GM23338 (cell line): ENCODE results near the gene FBXO17. TPM values are rescaled to one million over a fixed set of nuclear protein-coding genes. Genes with fewer than 3 reads are reported as not detected.

ENCODE experiments used
- ATAC-seq: fragments of 200-7000 bp; cut with Tn5 transposase; 3 replicates; pipeline ENCODE4 v1.9.1; 2020
- DNase-seq: peaks from one replicate; pipeline ENCODE4 v3.0.0-alpha.2; 2015; ENCODE audit warnings: low spot score
- H2AFZ ChIP-seq: fragments of 200-600 bp; sonication (generic); 2 replicates; pipeline ENCODE4 v1.8.0; 2016; ENCODE audit warnings: antibody characterized with exemption, mild to moderate bottlenecking, moderate library complexity
- H3F3A ChIP-seq: fragments of 200-600 bp; sonication (generic); replicated peaks from 2 replicates; pipeline ENCODE4 v1.8.0; 2017; ENCODE audit warnings: antibody characterized with exemption, mixed run types, low read depth
- H3K27ac ChIP-seq: fragments of 200-600 bp; sonication (generic); 2 replicates; pipeline ENCODE4 v1.6.1; 2016; ENCODE audit warnings: low read depth
- H3K27me3 ChIP-seq: fragments of 200-600 bp; sonication (generic); 2 replicates; pipeline ENCODE4 v1.8.0; 2016; ENCODE audit warnings: mild to moderate bottlenecking, mixed run types, moderate library complexity; ENCODE audit not compliant: insufficient read depth
- H3K36me3 ChIP-seq: fragments of 200-600 bp; sonication (generic); 2 replicates; pipeline ENCODE4 v1.8.0; 2016; ENCODE audit warnings: mild to moderate bottlenecking; ENCODE audit not compliant: insufficient read depth
- H3K4me1 ChIP-seq: fragments of 200-600 bp; sonication (generic); 2 replicates; pipeline ENCODE4 v1.8.0; 2016; ENCODE audit warnings: mild to moderate bottlenecking, moderate library complexity; ENCODE audit not compliant: insufficient read depth
- H3K4me2 ChIP-seq: fragments of 200-600 bp; sonication (generic); 2 replicates; pipeline ENCODE4 v1.7.1; 2017; ENCODE audit warnings: mixed run types
- H3K4me3 ChIP-seq: fragments of 200-600 bp; sonication (generic); 2 replicates; pipeline ENCODE4 v1.6.1; 2016; ENCODE audit warnings: mixed run types
- H3K79me2 ChIP-seq: fragments of 200-600 bp; sonication (generic); replicated peaks from 2 replicates; pipeline ENCODE4 v1.8.0; 2017; ENCODE audit warnings: mild to moderate bottlenecking; ENCODE audit not compliant: insufficient read depth
- H3K9me2 ChIP-seq: fragments of 200-600 bp; sonication (generic); 2 replicates; pipeline ENCODE4 v1.8.0; 2017; ENCODE audit not compliant: insufficient read depth
- H4K20me1 ChIP-seq: fragments of 200-600 bp; sonication (generic); replicated peaks from 2 replicates; pipeline ENCODE4 v1.8.0; 2017; ENCODE audit warnings: mild to moderate bottlenecking; ENCODE audit not compliant: insufficient read depth
- H3K27ac Mint-ChIP-seq: 2 replicates; pipeline ENCODE4 v1.8.0; 2020; ENCODE audit warnings: inconsistent platforms, mild to moderate bottlenecking, moderate library complexity, mixed read lengths
- H3K27me3 Mint-ChIP-seq: 3 replicates; pipeline ENCODE4 v1.8.0; 2022; ENCODE audit warnings: low read depth, mild to moderate bottlenecking, moderate library complexity, mixed read lengths, inconsistent platforms; ENCODE audit not compliant: insufficient read depth, poor library complexity
- H3K36me3 Mint-ChIP-seq: 3 replicates; pipeline ENCODE4 v1.8.0; 2021; ENCODE audit warnings: low read depth, mild to moderate bottlenecking, inconsistent platforms, moderate library complexity, mixed read lengths
- H3K4me1 Mint-ChIP-seq: 3 replicates; pipeline ENCODE4 v1.8.0; 2020; ENCODE audit warnings: mild to moderate bottlenecking, inconsistent platforms, mixed read lengths
- H3K4me3 Mint-ChIP-seq: 3 replicates; pipeline ENCODE4 v1.8.0; 2021; ENCODE audit warnings: moderate library complexity, mild to moderate bottlenecking, inconsistent platforms, mixed read lengths
- H3K9me3 Mint-ChIP-seq: 3 replicates; pipeline ENCODE4 v1.8.0; 2020; ENCODE audit warnings: moderate library complexity, mild to moderate bottlenecking, inconsistent platforms, mixed read lengths
- ETS1 ChIP-seq: IDR thresholded peaks from 2 replicates; pipeline ENCODE4 v1.6.1; 2016; ENCODE audit warnings: antibody characterized with exemption
- ZNF462 ChIP-seq: fragments of 250-450 bp; sonication (Bioruptor Pico); IDR thresholded peaks from 2 replicates; pipeline ENCODE4 v1.5.0; 2020; ENCODE audit warnings: mild to moderate bottlenecking, moderate library complexity
- polyA plus RNA-seq: library from polyadenylated mRNA; unstranded; fragments of >200 nt; fragmentation: Nextera tagmentation; extraction: Ambion mirVana; gene quantifications from 2 replicates; pipeline ENCODE4 v1.2.1, GENCODE V29; 2016
- total RNA-seq: library from RNA; depleted of rRNA; stranded (reverse); fragments of >200 nt; shearing (Covaris generic); gene quantifications from 2 replicates; pipeline ENCODE4 v1.2.3, GENCODE V29; 2014

Gene FBXO17
- total and polyA plus RNA-seq, 2 experiments from 2014 or later = 17.2 to 29.0 TPM

- no peaks in the 10 kb centered on the region for H3K79me2 ChIP-seq
- no peak for TF ChIP-seq ZNF462
- no peak for TF ChIP-seq ETS1
- no peak overlapping the region; the same call in 2 of the 3 replicates for H3K4me3 Mint-ChIP-seq
- H3K4me2 ChIP-seq = no peak overlapping the region
- DNase-seq (no peak), ATAC-seq (no peak)
- no peaks in the 10 kb centered on the region for H3K9me3 Mint-ChIP-seq
- no peaks in the 10 kb centered on the region; the same call in 2 of the 3 replicates for H3K36me3 Mint-ChIP-seq
- H3K36me3 ChIP-seq = no peaks in the 10 kb centered on the region
- H3K27me3 Mint-ChIP-seq = peaks cover 15% of the 10 kb centered on the region
- no peak overlapping the region for H3K27ac ChIP-seq
- no peaks in the 10 kb centered on the region for H4K20me1 ChIP-seq
- no peak overlapping the region for H2AFZ ChIP-seq
- no peaks in the 10 kb centered on the region for H3K9me2 ChIP-seq
- no peak overlapping the region for H3K27ac Mint-ChIP-seq
- H3K4me3 ChIP-seq = no peak overlapping the region
- H3K4me1 ChIP-seq = peaks cover under 1% of the 10 kb centered on the region; the same call in 1 of the 2 replicates
- peaks cover 2% of the 10 kb centered on the region for H3K4me1 Mint-ChIP-seq
- H3F3A ChIP-seq = no peaks in the 10 kb centered on the region
- 0 out of 2 replicates have a peak, but pooled peaks cover 4% of the 10 kb centered on the region for H3K27me3 ChIP-seq
Observed at GRCh38 chr19:38913958-38914357, 61.6 kb downstream of the FBXO17 start.
